HG03520 (cell line): ENCODE data around the gene THAP4.
"Not testable (repeated sequence)": the region's sequence is repeated elsewhere in the genome, so short reads cannot be mapped to it uniquely, and the experiment has no call there.

Experiments
- ATAC-seq: cut with Tn5 transposase; IDR thresholded peaks from one replicate; pipeline ENCODE4 v1.9.1; 2021; ENCODE audit warnings: mild to moderate bottlenecking, moderate library complexity; ENCODE audit not compliant: unreplicated experiment

The THAP4 gene

DNA sequence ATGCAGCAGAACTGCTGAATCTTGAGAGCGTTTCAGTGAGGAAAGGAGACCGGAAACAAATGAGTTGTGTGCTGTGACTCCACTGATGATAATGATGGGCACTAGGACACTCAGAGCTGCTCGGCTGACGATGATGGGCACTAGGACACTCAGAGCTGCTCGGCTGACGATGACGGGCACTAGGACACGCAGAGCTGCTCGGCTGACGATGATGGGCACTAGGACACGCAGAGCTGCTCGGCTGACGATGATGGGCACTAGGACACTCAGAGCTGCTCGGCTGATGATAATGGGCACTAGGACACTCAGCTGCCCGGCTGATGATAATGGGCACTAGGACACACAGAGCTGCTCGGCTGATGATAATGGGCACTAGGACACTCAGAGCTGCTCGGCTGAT lies 47.1 kb downstream of the THAP4 start:
- ATAC-seq: not testable (repeated sequence)

- ATAC-seq: no peak
Observed at GRCh38 chr2:241586564-241587264, 50.2 kb downstream of the THAP4 start.

GRCh38 chr2:241584436-241584835 lies 52.5 kb downstream of the THAP4 start:
- no peak for ATAC-seq

DNA sequence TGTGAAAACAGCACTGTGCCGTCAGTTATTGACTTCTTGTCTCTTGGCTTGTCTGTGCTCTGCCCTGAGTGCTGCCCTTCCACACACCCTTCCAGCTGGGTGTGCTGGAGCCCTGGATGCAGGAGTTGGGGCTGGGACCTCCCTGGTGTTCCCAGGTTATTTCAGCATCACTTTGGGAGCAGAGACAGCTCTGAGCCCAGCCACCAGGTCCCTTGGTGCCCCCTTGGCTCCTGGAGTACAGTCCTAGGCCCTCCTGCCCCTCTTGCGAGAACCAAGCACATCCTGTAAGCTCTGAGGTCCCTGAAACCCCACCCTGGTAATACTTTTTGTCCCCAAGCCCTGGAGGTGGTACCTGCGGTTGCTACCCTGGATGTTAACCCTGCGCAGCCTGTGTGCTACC lies 54.2 kb downstream of the THAP4 start:
- ATAC-seq: no peak

DNA sequence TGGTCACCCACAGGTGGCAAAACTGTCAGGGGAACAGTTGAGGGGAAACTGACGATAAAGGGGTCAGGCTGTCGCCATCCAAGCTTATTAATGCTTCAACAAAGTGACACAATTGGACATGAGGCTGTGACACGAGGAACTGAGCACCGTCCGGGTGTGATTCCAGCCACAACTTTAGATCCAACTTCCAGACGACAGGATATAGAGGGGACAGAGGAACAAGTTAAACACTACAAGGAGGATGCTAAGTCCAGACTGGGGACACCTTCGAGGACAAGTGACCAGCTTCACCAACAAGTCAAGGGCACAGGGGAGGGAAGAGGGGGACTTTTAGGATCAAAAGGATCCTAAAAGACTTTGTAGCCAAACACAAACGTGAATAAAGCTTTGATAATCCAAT lies 54.6 kb downstream of the THAP4 start:
- ATAC-seq: no peak

DNA sequence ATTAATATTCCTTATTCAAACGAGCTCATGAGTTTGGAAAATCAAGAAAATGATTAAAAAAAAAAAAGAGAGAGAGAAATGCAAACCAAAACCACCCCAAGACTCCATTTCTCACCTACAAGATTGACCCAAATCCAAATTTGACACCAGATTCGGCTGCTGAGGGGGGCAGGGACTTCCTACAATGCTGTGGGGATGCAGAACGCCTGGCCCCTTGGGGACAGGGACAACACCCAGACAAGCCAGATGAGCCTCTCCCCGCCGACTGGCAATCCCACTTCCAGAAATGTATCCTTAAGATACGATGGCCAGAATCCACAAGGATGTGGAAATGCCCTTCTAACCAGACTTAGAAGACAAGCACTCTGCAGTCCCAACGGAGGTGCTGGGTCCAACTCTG lies 57.7 kb downstream of the THAP4 start:
- ATAC-seq: no peak

DNA sequence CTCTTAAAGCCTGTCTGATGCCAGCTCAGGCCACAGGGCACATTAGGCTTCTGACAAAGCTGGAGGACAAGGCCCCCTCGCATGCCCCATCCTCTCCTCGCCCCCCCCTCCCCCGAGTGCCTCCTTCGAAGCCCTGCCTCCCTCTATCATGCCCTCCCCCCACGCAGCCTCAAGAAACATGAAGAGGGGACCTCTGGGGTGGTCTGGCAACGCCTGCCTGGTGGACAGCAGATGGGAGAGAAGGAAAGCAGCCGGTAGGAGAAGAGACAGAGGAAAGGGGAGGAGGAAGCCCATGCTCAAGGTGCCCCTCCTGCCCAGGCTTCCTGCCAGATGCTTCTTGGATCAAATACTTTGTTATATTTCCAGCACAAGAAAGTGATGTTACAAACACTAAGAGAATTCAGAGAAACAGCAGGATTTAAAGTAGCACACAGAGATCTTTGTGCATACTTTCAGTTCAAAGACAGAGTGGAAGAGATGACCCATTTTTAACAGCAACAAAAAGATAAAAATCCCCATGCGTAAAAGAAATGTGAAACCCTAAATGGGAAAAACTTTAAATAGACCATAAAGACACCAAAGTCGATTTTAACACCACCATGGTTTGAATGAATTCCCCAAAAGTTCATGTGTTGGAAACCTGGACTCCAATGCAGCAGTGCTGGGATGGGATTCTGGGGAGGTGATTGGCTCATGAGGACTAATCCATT lies 59.4 kb downstream of the THAP4 start:
- no peak for ATAC-seq

DNA sequence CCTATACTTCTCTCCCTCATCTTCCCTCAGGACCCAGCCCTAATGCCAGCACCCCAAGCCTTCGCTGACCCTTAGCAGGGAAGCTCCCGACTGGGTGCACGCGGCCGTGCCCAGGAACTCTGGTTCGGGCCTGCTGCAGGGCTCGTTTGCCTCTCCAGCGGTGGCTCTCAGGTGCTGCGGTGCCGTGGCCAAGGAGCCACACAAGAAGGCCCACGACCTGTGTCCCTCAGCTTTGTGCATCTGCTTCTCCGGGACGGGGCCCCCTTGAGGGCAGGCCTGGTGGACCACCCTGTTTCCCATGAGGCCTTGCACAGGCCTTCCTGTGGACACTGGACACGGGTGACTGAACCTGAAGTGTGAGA lies 60.7 kb downstream of the THAP4 start:
- ATAC-seq: no peak

DNA sequence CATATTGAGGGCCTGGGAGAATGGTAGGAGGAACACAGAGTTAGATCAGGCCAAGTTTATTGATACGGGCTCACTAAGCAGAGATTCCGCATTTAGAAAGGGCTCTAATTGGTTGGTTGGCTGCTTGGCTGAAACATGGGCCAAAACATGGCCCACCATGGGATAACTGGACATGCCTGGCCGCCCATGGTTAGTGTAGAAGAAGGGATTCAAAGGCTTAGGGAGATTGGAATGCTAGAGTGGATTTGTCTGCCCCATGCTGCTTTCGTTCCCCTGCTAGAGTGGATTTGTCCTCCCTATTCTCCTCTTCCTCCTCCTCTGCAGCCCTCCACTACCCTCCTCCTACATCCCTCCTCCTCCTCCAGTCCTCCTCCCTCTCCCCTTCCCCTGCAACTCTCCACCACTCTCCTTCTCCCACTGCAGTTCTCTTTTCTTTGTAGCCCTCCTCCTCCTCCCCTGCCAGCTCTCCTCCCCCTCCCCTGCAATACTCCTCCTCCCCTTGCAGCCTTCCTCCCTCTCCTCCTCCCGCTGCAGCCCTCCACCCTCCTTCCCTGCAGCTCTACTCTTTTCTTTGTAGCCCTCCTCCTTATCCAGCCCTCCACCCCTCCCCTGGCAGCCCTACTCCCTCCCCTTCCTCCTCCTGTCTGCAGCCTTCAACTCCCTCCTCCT lies 61.2 kb downstream of the THAP4 start:
- ATAC-seq: no peak

- no peak for ATAC-seq
Observed at GRCh38 chr2:241574911-241575623, 61.9 kb downstream of the THAP4 start.

DNA sequence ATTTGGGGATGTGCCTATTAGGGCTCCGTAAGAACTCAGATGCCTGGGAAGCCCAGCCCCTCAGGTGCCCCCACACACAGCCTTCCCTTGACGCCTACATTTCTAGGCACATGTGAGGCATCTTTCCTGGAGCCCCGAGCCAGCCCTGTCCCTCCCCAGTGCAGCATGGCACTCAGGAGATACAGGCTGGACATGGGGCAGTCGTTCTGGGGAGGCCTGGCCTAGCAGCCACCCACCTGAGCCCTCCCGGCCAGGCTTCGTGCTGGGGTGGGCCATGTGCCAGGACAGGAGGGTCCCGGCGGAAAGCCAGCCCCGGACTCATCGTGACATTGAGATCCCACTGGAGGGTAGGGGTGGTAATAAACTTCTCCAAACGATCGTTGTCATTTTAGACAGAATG lies 63.2 kb downstream of the THAP4 start:
- no peak for ATAC-seq

- ATAC-seq: not testable (repeated sequence)
Observed at GRCh38 chr2:241572915-241573651, 63.9 kb downstream of the THAP4 start.

DNA sequence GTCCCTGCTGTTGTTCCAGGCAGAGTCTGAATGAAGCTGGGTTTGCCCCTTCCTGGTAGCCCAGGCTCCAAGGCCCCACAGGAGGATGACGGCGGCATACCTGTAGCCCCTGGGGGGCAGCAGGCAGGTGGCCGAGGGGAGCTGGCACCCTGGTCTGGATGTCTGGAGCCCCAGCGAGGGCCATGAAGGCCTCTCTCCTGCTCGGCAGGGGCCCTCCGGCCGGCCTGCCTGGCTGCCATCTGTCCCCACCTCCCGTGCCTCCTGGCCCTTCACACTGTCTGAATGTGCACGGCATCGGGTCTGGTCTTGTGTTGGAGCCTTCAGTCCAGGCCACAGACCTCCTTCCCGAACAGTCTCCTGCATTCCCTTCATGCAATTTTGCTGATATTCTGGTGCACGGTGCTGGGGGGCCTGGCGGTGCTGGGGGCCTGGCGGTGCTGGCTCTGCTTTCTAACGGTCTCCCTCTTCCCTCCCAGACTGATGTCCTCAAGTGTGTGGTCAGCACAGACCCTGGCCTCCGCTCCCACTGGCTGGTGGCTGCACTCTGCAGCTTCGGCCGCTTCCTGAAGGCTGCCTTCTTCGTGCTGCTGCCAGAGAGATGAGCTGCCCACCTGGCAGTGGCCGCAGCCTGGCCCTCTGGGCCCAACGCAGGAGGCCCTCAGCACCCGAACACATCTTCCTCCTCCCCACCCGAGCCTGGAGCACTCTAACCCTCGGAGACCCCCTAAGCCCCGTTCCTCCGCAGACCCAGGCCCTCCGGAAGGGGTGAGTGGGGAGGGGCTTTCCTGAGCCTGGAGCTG lies 64.9 kb downstream of the THAP4 start:
- no peak for ATAC-seq

DNA sequence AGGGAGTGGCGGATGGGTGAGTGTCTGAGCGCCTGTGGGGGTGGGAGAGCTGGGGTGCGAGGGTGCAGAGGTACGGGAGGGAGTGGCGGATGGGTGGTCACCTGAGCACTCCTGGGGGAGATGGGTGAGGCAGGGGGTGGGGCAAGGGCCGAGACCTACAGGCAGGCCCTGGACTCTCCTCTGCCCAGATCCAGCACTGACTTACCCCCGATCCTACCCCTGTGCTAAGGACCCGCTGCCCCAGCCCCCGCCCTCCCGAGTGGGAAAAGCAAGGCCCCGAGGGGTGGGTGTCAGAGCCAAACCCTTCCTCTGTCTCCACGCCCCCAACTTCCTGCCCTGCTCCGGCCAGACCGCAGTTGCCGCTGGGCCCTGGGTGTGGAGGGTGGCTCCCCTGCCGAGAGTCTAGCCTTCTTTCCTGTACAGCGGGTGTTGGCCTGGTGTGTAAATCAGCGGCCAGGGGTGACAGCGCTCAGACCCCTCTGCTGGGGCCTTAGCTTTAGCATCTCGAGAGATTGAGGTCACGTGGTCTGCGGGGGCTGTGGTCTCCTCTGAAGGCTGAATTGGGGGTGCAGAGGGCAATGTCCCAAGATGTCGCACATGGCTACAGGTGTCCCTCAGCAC lies 65.9 kb downstream of the THAP4 start:
- no peak for ATAC-seq

DNA sequence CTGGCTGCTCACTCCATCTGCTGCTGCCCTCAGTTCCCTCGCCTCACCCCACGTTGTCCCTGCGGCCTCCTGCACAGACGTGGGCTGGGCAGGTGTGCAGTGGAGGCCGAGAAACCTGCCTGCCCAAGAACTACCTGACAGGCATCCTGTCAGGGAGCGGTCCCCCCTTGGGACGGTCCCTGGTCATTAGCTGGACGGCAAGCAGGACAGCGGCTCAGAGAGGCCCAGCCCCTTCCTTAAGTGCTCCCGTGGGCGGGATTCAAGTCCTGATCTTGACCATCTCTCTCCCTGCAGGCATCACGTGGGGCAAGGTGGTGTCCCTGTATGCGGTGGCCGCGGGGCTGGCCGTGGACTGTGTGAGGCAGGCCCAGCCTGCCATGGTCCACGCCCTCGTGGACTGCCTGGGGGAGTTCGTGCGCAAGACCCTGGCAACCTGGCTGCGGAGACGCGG lies 67.1 kb downstream of the THAP4 start:
- ATAC-seq: no peak

DNA sequence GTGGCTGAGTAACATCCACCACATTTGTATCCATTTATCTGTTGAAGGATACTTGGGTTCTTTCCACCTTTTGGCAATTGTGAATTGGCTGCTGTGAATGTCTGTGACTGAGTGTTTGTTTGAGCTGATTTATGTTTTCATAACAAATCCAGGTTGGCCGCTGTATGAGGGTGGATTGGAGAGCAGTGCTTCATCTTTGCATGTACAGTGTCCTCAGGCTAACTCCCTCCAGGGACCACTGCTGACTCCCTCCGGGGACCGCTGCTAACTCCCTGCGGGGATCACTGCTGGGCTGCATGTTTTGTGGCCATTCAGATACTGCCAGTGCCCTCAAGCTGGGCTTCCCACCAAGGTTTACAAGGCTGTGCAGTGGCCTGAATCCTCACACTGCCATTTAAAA lies 68.2 kb downstream of the THAP4 start:
- no peak for ATAC-seq

GRCh38 chr2:241567776-241568175 lies 69.2 kb downstream of the THAP4 start:
- ATAC-seq: no peak

GRCh38 chr2:241567266-241567665 lies 69.7 kb downstream of the THAP4 start:
- ATAC-seq: not testable (repeated sequence)

- no peak for ATAC-seq
Observed at GRCh38 chr2:241566468-241566867, 70.5 kb downstream of the THAP4 start.
